Activated effector memory CD4-positive, alpha-beta T cell treated with Interleukin-2 at 50 U/mL for 16 hours (primary cell): Measurements from ENCODE around the gene NQO2.
A peak's percentile ranks its signal among the peaks of the same experiment; 100 is the strongest.
"Not testable (repeated sequence)": the region's sequence is repeated elsewhere in the genome, so short reads cannot be mapped to it uniquely, and the experiment has no call there.

ENCODE experiments used
- DNase-seq: peaks from one replicate; pipeline ENCODE4 v3.0.0-alpha.2; 2020

Gene NQO2

DNA sequence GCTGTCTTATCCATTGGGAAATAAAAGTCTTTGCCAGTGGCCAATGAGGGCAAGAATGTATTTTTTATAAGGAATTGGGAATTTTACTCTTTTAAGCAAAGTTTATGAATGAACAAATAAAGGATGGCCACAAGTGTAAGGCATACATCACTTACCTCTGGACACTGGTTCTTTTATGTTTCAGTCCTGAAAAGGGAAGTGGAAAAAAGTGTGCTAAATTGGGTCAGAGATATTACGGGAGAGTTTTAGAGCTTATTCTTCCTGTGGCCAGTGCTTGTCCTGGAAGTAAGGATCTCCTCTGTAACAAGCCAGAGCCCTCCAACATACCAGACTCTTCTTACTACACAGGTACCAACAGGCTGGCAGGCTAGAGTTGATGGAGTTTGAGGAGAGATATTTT, 46.1 kb downstream of the NQO2 start:
- no peak for DNase-seq

DNA sequence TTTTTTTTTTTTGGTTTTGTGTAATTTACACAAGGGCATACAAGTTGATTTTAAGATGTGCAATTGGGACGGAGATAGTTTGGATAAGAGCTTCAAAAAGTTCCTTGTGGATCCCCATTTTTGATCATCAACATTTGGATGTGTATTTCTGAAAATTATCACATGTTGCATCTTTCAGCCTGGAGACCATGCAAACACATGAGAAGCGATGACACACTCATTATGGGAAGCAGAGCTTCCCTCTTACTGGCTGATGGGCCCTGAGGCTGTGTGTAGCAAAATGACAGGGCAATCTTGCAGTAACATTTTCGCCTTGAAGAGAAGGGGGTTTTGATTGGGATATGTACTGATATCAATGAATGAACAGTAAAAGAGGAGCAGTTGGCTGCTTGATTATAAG, 46.6 kb downstream of the NQO2 start:
- DNase-seq: no peak

DNA sequence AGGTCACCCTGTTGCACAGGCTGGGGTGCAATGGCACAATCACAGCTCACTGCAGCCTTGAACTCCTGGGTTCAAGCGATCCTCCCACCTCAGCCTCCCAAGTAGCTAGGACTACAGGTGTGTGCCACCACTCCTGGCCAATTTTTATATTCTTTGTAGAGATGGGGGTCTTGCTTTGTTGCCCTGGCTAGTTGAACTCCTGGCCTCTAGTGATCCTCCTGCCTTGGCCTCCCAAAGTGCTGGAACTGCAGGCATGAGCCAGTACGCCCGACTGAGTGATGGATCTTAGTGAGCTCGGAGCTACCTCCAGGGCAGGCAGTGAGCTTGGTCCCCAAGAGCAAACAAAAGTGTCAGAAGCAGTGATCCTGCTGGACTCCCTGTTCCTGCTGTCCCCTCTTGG, 48.3 kb downstream of the NQO2 start:
- not testable (repeated sequence) for DNase-seq

DNA sequence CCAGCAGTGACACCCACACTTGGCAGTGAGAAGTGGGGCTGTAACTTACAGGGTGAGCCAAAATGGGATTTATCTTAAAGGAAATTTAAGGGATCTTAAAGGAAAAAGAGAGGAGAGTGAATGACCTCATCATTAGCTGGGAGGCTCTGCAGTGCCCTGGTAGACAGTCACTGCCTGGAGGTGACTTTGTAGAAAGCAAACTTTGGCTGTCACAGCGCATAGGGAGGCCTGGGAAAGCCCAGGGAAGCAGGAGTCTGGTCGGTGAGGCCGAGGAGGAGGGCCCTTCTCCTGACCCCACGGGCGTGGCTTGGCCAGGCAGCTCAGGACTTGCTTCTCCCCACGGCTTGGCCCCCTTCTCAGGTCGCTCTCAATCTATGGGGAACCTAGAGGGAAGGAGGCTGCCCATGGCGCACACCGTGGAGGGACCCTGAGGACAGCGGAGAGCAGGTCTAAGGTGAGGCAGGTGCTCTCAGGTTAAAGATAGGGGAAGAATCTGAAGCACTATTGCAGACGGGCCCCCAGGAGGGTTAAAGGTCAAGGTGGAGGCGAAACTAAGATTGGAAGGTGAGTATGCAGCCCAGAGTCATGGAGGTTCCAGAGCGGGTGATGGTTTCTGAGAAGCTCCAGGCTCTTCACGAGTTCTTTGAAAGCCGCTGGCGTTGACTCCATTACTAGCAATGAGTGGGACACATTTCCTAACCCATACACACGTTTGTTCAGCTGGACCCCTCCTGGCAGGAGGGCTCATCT, 53.0 kb downstream of the NQO2 start:
- no peak for DNase-seq

DNA sequence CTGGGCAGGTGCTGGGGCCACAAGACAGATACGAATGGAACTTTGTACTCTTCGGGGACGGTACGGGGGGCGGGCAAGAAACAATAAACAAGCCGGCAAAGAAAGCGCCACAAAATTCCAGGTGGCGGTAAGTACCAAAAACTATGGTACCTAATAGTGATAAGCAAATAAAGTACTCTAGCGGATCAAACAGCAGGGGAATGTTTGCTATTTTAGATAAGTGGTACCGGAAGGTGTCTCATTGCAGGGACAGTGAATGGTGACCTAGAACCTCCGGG, 53.5 kb downstream of the NQO2 start:
- DNase-seq: no peak

DNA sequence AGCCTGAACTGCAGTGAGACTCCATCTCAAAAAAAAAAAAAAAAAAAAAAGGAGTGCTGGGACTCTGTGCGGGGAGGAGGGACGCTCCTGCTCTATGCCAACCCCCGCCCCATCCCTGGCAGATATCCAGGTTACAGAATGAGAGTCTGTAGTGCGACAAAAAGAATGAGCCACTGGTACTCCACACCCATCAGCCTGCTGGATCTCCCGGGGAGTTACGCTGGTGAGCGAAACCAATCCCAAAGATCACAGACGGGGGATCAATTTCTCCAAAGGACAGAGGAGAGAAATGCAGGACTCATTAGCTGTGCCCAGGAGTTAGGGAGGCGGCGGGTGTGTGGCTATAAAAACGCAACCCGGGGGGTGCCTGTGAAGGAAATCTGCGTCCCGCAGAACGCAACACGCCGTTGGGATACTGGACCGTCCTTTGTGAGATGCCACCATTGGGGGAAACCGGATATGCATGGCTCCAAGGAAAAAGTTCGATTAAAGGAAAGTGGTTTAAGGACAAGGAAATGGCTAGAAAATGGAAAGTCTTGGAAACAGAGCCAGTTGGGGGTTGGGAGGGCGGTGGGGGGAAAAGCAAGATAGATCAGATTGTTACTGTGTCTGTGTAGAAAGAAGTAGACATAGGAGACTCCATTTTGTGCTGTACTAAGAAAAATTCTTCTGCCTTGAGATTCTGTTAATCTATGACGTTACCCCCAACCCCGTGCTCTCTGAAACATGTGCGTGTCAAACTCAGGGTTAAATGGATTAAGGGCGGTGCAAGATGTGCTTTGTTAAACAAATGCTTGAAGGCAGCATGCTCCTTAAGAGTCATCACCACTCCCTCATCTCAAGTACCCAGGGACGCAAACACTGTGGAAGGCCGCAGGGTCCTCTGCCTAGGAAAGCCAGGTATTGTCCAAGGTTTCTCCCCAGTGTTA, 54.8 kb downstream of the NQO2 start:
- DNase-seq: not testable (repeated sequence)

DNA sequence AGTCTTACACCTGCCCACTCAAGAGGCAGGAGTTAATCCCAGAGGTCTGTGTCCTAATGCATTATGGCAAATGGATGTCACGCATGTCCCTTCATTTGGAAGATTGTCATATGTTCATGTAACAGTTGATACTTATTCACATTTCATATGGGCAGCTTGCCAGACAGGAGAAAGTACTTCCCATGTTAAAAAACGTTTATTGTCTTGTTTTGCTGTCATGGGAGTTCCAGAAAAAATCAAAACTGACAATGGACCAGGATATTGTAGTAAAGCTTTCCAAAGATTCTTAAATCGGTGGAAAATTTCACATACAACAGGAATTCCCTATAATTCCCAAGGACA, 55.4 kb downstream of the NQO2 start:
- DNase-seq: not testable (repeated sequence)

DNA sequence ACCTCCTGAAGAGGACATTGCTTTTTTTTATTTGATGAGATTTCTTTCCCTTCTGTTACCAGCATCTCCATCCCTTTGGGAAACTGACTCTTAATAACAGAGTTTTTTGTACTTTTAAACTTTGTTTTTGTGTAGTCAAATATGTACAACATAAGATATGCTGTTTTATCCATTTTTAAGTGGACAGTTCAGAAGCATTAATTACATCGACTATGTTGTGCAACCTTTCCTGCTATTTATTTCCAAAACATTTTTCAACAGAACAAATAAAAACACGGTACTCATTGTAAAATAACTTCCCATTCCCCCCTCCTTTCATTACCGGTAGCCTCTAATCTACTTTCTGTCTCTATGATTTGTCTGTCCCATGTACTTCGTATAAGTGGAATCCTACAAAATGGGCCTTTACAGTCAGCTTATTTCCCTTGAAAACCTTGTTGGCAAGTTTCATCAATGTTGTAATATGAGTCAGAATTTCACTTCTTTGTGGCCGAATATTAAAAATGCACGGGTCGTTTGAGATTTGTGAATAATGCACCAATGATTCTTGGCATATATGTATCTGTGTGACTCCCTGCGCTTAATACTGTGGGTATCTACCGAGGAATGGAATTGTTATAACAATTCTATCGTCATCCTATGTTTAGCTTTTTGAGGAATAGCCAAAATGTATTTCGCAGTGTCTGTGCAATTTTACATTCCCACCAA, 57.5 kb downstream of the NQO2 start:
- DNase-seq: no peak

DNA sequence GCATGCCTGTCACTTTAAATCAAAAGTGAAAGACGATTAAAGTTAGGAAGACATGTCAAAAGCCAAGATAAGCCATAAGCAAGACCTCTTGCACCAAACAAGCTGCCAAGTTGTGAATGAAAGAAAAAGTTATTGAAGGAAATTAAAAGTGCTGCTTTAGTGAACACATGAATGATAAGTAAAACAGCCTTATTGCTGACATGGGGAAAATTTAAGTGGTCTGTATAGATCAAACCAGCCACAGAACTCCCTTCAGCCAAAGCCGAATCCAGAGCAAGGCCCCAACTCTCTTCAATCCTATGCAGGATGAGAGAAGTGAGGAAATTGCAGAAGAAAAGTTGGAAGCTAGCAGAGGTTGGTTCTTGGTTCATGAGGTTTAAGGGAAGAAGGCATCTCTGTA, 59.3 kb downstream of the NQO2 start:
- DNase-seq: no peak

DNA sequence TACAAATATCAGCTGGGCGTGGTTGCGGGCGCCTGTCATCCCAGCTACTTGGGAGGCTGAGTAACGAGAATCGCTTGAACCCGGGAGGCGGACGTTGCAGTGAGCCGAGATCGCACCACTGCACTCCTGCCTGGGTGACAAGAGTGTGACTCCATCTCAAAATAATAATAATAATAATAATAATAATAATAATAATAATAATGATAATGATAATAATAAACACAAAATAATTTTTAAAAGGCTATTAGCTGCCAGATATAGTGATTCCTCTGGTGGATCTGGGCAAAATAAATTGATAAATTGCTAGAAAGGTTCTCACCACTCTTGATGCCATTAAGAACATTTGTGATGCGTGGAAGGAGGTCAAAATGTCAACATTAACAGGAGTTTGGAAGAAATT, 60.4 kb downstream of the NQO2 start:
- DNase-seq: not testable (repeated sequence)

DNA sequence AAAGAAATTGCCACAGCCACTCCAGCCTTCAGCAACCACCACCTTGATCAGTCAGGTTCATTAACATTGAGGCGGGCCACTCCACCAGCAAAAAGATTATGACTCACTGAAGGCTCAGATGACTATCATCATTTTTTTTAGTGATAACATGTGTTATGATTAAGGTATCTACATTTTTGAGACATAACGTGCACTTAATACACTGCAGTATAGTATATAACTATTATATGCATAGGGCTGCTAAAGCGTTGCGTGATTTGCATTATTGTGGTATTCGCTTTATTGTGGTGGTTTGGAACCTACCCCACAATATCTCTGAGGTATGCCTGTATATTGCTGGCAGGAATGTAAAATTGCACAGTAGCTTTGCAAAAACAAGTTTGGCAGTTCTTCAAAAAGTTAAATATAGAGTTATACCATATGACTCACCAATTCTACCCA, 61.8 kb downstream of the NQO2 start:
- no peak for DNase-seq

DNA sequence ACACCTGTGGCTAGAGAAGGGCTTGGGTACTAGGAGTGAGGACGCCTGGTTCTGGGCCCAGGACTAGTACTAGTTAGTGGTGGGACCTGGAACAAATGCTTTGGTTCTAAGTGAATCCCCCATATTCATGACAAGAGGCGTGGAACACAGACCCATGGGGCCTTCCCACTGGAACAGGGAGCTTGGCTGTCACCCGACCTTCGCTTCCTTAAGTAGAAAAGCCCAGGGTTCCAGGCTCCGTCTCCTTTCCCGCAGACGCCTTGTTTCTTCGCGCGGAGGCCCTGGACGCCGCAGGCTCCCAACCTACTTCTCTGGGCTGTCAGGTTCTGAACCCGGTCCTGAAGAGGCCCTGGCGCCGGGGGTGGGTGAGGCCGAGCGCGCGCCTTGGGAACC, 63.6 kb downstream of the NQO2 start:
- not testable (repeated sequence) for DNase-seq

DNA sequence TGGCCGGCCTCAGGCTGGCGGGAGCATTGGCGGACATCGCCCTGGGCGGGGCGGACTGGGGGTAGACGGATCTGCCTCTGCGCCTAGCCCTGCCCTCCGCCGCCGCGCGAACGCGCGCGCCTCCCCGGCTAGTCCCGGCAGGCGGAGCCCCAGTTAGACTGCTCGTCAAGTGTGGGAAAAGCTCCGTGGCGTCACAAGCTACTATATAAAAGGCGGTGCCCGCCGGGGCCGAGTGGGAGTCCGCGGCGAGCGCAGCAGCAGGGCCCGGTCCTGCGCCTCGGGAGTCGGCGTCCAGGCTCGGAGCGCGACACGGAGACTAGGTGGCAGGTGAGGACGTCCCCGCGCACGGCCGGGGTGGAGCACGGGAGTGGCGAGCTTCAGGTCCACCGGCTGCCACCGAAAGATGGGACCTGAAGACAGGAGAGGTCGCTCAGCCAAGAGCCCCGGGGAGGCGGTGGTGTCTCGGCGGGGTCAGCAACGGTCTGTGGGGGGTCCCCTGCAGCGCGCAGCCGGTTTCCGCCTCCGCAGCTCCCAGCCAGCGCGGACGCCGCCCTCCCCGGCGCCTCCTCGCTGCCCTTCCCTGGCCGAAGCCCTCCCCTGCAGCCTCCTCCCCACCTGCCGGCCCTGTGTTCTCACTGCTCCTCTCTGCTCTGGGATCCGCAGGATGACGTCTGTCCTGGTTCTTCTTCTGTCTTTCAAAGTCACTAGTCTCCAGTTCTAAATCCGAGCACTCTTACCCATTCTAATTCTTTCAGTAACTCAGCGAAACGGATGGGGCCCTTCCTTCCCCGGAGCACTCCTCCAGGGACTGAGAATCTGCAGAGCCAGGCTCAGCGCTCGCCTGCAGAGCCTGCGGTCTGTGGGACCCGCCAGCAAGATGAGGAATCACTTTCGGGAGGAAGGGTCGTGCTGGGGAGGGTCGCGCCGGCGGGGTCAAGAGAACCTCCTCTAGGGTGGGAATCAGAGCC, 64.3 kb downstream of the NQO2 start:
- DNase-seq: peak; percentile 86

DNA sequence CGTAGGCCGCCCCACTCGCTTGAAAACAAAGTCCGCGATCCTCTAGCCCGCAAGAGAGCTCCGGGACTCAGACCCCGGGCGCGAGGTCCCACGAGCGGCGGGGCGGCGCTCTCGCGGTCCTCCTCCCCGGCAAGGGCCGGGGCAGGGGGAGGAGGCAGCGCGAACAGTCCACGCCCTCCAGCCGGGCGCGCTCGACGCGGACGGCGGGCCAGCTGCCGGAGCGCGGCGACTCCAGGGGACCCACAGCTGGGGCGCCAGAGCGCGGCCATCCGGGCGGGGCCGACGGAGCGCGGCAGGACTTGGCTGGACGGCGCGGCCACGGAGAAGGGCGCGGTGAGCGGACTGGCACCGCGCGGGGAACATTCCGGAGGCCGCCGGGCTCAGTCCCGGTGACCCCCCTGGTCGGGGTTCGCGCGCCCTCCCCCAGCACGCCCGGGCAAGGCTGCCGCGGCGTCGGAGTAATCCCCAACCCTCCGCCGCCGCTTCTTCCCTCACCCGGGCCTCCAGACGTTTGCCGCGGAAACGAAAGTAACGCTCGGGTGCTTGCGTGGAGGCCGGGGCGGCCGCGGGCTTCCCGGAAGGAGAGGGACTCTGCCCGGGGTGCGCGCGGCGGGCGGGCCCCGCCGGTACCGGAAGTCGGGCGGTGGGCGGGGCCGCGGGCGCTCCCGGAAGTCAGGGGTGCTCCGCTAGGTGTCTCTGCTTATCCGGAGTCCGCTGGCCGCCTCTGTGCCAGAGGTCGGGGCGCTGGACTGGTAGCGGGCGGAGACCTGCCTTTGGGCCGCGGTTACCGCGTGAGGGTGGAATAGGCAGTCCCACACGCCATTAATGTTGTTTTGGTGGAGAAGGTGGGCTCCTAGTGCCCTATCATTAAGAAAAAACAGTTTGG, 68.9 kb downstream of the NQO2 start, which contains the start of gene RIPK1:
TSS of gene RIPK1 (plus strand) at position 166 of the 886 bp plus-strand sequence. CDS start 8,330 bp downstream, outside the sequence.
- DNase-seq: peak; percentile 92
